Fibroblast of mammary gland (primary cell): ENCODE data around the gene RANBP6.
"Not testable (repeated sequence)": the region's sequence is repeated elsewhere in the genome, so short reads cannot be mapped to it uniquely, and the experiment has no call there.

ENCODE experiments used
- DNase-seq: peaks from one replicate; pipeline ENCODE4 v3.0.0-alpha.2; 2010; ENCODE audit warnings: low read depth
- H3K4me3 ChIP-seq: 2 replicates; pipeline ENCODE4 v1.5.1; 2011; ENCODE audit warnings: low read depth, mild to moderate bottlenecking, low read length, moderate library complexity; ENCODE audit not compliant: control insufficient read depth
- TF ChIP-seq, protein P1 (sequence below): conservative IDR thresholded peaks from 2 replicates; pipeline ENCODE4 v1.5.1; 2011; ENCODE audit warnings: low read depth, low read length, inconsistent platforms; ENCODE audit not compliant: control insufficient read depth, insufficient read depth

The RANBP6 gene

DNA sequence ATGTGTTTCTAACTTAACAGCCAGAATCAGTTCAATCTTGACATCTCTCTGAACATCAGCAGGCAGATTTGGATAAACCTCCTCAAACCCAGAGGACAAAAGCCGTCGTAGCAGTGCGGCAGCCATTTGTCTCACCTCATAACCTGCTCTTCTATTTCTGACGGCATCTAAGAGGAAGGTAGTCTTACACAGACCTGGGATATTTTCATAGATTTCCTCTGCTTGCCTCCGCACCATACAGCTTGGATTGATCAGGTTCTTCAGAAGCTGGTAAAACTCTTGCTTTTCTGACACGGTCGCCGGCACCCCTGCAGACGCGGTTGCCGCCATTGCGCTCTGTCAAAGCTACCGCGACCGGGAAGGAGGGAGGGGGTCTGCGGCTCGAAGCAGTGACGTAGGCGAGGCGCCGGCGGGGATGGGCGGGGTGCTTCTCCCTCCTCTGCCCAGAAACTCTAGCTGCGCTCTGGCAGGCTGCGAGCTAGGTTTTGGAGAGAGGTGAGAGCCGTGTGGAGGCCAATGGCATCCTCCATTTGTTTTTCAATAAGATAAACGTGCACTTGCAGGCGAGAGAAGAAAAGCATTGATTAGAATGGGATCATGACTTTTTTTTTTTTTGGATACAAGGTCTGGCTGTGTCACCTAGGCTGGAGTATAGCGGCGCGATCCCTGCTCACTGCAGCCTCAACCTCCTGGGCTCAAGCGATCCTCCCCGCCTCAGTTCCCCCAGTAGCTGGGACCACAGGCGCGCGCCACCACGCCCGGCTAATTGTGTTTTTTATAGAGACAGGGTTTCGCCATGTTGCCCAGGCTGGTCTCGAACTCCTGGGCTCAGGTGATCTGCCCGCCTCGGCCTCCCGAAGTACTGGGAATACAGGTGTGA, at the start of gene RANBP6:
Gene RANBP6, minus strand, starts transcription at position 347 of the 880 bp plus-strand sequence. Its CDS starts 17 bp downstream, at position 330.
- TF ChIP-seq, protein P1, sequence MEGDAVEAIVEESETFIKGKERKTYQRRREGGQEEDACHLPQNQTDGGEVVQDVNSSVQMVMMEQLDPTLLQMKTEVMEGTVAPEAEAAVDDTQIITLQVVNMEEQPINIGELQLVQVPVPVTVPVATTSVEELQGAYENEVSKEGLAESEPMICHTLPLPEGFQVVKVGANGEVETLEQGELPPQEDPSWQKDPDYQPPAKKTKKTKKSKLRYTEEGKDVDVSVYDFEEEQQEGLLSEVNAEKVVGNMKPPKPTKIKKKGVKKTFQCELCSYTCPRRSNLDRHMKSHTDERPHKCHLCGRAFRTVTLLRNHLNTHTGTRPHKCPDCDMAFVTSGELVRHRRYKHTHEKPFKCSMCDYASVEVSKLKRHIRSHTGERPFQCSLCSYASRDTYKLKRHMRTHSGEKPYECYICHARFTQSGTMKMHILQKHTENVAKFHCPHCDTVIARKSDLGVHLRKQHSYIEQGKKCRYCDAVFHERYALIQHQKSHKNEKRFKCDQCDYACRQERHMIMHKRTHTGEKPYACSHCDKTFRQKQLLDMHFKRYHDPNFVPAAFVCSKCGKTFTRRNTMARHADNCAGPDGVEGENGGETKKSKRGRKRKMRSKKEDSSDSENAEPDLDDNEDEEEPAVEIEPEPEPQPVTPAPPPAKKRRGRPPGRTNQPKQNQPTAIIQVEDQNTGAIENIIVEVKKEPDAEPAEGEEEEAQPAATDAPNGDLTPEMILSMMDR: no peak
- H3K4me3 ChIP-seq: peak within 1 kb of the TSS; percentile 85
- DNase-seq: peak; percentile 79

DNA sequence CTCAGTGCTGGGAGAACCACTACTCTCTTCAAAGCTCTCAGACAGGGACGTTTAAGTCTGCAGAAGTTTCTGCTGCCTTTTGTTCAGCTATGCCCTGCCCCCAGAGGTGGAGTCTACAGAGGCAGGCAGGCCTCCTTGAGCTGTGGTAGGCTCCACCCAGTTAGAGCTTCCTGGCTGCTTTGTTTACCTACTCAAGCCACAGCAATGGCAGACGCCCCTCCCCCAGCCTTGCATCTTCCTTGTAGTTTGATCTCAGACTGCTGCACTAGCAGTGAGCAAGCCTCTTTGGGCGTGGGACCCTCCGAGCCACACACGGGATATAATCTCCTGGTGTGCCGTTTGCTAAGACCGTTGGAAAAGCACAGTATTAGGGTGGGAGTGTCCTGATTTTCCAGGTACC, 47.7 kb upstream of the RANBP6 start:
- not testable (repeated sequence) for DNase-seq, H3K4me3 ChIP-seq

DNA sequence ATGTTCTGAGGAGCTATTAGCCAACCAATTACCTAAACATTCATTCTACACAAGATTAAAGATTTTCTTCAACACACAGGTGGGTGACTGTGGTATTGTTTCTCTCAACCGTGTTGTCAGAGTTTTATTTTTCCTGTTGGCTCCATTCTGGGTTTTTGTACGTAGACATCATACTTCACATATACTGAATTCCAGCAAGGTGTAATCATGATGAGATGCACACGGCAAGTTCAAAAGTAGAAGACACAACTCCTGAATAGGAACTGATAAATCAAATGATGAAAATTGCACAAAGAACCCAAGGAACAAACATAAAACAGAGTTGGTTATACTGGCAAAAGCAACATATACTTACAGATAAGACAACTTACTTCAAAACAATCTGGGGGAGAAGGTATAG, 40.2 kb upstream of the RANBP6 start:
- no peak for DNase-seq
- no peak overlapping the region for H3K4me3 ChIP-seq
- TF ChIP-seq, protein P1: no peak

DNA sequence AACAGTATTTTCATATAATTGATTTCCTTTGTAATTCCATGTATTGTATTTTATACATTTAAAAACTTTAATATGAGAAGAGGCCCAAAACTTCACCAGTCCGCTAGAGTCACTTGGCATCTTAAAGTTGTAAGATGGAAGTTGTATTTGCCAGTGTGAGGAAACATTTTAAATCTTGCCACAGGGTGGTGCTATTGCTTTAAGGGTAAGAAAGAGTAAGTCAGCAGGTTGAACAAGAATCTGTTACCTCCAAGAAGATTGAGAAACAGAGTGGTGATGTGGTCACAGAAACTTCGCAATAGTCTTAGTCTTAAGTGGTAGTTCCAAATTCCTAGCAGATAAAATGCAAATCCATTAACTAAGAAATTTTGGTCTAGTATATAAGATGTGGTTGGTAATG, 39.8 kb upstream of the RANBP6 start:
- no peak overlapping the region for H3K4me3 ChIP-seq
- TF ChIP-seq, protein P1: peak; percentile 71
- peak; percentile 96 for DNase-seq

DNA sequence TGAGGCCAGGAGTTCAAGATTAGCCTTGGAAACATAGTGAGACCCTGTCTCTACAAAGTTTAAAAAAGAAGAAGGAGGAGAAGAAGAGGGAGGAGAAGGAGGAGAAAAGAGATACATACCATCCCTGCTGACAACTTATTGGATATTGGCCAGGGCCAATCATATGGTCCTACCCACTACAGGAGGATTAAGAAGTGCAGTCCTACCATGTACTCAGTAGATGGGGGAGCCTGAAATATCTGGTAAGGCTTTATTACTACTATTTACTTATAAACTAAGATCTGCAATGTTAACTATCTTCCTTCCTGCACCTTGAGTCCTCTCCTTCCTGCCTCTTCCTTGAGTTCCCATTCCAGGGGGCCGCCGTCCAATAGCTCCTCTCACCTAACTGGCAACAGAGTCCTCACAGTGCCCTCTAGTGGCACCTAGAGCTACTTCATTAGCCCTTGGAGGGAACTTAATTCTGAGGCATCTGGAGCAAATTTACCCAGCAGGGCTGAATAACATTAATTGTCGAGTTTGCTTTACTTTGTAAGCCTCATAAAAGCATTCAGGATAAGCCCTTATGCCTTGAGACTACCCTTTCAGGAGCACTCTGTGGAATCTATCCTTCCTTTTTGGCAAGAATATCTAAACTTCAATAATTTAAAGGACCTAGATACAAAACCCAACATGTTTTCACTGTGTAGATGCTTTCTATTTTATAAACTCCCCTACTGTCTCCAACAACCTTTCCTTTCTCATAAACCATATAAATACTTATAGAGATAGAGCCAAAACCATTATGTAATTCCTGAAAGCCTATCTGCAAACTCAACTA, 39.1 kb upstream of the RANBP6 start:
- TF ChIP-seq, protein P1: peak; percentile 79
- peak; percentile 73 for DNase-seq
- H3K4me3 ChIP-seq: no peak overlapping the region

DNA sequence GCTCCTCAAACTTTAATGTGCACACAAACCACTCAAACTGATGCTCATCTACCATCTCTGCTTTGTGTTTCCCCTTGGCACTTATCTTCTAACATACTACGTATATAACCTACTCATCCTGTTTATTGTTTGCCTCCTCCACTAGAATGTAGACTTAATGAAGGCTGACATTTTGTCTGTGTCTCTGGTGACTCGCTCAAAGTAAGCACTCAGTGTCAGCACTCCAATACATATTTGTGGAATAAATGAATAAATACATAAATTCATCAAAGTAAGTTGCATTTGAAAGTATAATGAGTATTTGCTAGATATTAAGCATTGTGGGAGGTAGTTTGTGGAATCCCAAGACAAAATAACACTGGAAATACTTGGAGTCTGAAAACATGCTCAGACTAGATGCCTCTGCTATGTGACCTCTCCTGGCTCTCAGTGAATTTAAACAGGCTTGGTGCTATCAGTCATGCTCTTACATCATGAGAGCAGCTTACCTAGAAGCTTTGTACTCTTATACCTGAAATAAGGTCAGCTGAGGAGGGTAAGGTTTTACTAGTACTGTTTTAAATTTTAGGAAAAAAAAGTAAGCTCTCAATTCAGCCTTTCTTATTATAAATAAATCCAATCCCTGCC, 37.0 kb upstream of the RANBP6 start:
- no peak overlapping the region for H3K4me3 ChIP-seq
- TF ChIP-seq, protein P1: no peak
- peak; percentile 4 for DNase-seq
